Measurements from ENCODE around the gene ARRB1.
"Not testable (repeated sequence)": the region's sequence is repeated elsewhere in the genome, so short reads cannot be mapped to it uniquely, and the experiment has no call there.

Gene ARRB1

DNA sequence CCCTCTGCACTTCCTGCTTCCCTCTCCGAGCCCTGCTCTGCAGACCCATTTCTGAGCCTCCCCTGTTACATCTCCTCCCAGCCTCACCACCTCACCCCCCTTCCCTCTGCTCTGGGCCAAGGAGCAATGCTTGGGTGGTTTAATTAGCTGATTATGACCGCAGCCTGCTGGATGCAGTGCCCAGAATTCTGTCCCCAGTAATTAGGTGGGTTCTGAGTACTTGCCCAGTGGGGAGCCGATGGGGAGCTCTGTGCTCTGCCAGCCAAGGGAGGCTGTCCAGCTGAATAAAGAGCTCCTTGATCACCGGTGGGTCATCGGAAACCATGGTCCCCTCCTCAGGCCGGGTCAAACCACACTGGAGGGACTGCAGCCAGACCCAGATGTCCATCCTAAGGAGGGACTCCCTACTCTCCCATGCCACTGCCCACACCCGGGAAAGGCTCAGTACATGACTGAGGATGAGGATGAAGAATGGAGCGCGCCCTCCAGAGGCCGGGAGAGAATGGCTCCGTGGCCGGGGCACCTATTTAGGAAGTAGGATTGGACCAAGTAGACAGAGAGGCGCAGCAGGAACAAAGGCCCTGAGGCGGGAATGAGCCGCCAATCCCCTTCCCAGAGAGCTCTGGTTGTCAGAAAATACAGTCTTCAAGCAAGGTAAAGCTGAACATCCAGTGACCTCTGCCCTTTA is 9.1 kb downstream of the ARRB1 start:
- DNase-seq = peak; percentile 38

DNA sequence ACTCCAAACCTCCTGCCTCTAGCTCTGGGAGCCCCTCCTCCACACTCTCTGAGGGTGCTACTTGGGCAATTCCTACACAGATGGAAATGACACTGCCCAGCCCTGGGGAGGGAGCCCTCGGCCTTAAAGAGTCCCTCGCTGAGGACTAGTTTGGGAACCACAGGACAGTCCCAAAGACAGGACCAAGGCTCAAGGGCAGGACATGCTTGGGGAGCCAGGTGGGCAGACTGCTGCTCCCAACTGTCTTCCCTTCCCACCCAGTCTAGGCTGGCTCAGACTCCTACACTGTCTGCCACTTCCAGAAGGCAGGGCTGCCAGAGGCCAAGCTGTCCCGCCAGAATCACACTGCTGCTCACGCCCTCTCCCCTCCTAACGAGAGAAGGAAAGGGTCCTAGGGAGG is 9.8 kb downstream of the ARRB1 start:
- DNase-seq = no peak

DNA sequence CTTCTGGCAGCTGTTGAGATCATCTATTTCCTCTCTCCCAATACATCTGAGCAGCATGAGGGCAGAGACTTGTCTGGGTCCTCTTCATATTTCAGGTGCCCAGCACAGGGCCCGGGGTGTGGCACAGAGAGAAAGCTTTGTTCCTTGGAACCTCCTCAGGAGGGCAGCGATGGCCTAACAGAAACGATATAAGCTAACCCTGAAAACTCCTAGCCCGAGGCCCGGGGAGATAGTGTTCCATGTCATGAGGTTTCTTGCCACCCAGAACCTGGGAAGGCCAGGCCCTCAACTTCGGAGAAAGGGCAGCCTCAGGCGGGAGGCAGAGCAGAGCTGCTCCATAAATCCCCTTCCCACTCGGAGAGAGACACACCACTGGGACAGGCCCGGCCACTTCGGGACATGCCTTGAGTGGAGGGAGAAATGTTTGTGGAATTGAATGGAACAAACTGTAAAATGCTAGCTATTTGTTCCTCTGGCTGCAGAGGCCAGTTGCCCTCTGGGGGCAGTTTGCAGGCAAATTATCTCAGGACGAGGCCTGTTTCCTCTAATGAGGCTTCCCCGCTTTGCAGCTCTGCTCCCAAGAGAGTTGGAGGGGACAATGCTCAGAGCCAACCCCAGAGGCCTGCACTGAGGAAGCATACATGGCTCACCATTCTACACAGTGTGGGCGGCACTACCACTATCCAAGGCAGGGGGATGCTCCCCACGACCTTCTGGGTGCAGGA is 11.6 kb downstream of the ARRB1 start:
- no peak for DNase-seq

DNA sequence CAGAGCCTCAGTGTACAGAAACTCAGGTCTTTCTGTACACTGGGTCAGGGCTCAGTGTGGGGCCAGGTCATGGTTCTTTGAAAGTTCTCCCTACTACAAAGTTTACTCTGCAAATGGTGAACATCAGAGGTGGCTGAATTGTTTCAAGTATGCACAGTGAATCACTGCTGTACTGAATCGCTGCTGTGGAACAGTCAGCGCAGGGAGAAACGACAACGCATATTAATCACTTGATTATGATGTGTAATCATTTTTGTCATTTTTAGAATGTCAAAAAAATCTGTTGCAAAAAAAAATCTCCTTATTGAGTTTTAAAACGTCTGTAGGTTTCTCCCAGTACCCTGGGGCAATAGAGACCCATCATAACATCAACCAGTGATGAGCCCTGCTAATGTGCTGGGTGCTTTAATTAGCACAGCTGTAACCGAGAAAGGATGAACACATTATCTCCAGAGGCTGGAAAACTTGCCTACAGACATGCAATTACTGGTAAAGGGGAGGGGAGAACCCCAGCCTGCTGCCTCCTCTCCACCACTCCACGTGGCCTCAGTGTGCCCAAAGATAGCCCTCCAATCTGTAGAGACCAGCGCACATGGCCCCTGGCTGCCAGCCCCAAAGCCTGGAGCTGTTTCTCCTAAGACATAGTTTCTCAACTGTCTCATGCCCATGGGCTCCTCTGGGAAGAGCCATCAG is 12.8 kb downstream of the ARRB1 start:
- peak; percentile 45 for DNase-seq

DNA sequence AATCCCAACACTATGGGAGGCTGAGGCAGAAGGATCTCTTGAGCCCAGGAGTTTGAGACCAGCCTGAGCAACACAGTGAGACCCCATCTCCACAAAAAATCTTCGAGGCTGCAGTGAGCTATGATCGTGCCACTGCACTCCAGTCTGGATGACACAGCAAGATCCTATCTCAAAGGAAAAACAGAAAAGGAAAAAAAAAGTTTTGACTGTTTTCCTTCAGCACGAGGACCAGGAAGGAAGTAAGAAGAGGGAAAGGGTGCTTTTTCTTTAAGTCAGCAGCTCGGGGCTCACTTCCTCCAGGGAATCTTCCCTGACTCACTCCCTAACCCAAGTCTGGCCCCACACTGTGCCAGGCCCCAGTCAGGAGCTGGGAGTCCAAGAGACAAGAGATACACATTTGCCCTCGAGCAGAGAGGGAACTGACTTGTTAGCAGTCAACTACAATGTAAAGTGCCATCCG is 14.2 kb downstream of the ARRB1 start:
- DNase-seq = no peak

DNA sequence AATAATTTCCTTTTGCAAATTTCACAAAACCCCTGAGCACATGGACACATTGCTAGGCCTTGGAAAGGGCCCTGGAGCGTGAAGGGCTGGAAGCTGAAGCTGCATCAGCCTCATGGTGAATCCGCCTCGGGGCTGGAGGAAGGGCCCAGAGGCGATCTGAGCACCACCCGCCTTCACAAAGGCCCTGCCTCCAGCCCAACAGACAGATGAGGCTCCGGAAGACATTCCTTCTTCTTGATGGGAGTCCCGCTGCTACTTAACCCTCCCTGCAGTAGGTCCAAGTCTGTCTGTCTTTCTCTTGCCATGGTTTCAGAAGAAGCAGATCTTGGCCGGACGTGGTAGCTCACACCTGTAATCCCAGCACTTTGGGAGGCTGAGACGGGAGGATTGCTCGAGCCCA is 16.5 kb downstream of the ARRB1 start:
- DNase-seq = no peak

DNA sequence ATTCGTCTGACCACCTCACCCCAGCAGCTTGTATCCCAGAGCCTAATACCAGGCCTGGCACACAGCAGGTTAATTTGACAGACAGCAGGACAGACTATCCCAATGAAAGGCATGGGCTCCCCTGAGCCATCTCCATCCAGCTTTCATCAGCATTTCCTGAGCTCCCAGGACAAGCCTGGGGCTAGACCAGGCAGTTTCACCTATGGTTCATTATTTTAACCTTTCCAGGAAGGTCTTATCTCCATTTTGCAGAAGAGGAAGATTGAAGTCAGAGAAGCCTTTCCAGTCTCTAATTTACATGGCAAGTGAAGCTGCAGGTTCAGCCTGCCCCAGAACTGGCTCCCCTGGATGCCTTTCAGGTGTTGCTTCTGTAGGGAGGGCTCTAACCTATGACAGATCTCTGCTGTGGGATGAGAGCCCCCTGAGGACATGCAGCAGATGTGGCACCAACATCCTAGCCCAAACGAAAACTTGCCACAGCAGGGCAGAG is 17.0 kb downstream of the ARRB1 start:
- no peak for DNase-seq

DNA sequence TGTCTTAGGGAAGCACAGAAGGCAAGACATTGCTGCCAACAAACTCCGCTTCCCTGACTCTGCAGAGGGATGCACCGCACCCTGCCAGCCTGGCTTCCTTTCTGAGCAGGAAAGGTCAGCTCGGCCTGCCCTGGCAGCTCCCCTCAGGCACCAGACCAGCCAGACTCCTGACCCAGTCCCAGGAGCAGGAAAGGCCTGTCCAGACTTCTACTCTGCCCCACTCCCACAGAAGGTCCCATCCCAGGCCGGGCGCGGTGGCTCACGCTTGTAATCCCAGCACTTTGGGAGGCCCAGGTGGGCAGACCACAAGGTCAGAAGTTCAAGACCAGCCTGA is 17.7 kb downstream of the ARRB1 start:
- no peak for DNase-seq

DNA sequence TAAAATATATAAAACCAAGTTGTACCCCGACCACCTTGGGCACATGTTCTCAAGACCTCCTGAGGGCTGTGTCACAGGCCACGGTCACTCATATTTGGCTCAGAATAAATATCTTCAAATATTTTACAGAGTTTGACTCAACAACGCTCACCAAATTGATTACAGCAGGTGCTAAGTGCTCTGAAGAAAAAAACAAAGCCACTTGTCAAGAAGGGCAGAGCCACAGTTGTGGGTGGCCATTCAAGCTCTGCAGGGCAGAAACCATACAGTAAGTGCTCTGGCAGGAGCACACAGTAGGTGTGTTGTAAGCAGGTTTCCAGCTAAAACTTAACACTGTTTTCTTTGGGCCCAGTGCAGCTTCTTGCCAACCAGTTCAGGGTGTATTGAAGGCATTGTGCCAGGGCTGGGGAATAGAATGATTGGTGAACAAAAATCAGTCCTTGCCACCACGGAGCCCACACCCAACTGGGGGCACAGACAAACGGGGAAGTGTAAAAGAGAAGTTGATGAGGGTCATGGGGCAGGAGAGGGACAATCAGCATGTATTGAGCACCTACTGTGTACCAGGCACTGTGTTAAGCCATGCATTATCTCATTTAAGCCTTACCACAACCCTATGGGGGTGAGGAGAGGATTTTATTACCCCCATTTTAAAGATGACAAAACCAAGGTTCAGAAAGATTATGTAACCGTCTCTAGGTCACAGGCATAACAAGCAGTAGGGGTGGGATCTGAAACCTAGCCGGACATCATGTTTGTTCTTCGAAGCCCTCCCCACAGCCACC is 18.2 kb downstream of the ARRB1 start:
- no peak for DNase-seq

DNA sequence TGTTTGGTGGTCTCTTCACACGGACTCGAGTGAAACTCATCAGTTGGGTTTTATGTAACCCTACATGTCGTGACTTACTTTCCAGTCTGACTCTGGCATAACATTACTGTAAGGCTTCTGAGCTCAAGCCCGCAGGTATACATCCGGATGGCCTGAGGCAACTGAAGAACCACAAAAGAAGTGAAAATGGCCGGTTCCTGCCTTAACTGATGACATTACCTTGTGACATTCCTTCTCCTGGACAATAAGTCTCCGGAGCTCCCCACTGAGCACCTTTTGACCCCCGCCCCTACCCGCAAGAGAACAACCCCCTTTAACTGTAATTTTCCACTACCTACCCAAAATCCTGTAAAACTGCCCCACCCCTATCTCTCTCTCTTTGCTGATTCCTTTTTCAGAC is 19.7 kb downstream of the ARRB1 start:
- DNase-seq = not testable (repeated sequence)

DNA sequence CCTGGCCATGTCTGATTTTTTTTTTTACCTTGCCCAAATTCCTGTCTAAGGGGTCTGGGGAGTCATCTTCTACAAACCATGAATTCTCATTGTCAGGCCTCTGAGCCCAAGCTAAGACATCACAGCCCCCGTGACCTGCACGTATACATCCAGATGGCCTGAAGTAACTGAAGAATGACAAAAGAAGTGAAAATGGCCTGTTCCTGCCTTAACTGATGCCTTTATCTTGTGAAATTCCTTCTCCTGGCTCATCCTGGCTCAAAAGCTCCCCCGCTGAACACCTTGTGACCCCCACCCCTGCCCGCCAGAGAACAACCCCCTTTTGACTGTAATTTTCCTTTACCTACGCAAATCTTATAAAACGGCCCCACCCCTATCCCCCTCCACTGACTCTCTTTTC is 20.2 kb downstream of the ARRB1 start:
- not testable (repeated sequence) for DNase-seq

DNA sequence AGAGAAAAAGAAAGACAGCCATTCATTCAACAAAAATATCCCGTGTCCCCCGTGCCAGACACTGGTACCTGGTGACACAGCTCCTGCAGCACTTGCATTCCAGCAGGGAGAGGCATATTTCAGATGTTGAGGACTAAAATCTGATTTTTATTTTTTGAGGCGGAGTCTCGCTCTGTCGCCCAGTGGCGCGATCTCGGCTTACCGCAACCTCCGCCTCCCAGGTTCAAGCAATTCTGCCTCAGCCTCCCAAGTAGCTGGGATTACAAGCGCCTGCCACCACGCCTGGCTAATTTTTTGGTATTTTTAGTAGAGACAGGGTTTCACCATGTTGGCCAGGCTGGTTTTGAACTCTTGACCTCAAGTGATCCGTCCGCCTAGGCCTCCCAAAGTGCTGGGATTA is 20.6 kb downstream of the ARRB1 start:
- DNase-seq = not testable (repeated sequence)

DNA sequence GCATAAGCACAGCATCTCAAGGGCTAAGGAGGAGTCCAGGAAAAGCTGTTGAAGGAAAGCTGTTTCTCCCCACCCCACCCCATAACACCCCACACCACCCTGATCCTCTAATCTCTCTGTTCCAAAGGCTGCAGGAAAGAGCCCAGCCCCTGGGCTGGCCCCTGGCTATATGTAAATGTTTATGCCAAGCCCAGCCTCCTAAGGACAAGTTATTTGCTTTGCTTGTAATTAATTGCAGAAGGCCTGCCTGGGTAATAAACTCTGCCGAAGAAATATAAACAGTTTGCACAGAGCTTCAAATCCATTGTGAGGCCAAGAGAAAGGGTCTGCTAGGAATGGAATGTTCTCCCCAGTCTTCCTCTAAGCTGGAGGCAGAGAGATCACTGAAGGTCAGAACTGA is 21.2 kb downstream of the ARRB1 start:
- peak; percentile 39 for DNase-seq

DNA sequence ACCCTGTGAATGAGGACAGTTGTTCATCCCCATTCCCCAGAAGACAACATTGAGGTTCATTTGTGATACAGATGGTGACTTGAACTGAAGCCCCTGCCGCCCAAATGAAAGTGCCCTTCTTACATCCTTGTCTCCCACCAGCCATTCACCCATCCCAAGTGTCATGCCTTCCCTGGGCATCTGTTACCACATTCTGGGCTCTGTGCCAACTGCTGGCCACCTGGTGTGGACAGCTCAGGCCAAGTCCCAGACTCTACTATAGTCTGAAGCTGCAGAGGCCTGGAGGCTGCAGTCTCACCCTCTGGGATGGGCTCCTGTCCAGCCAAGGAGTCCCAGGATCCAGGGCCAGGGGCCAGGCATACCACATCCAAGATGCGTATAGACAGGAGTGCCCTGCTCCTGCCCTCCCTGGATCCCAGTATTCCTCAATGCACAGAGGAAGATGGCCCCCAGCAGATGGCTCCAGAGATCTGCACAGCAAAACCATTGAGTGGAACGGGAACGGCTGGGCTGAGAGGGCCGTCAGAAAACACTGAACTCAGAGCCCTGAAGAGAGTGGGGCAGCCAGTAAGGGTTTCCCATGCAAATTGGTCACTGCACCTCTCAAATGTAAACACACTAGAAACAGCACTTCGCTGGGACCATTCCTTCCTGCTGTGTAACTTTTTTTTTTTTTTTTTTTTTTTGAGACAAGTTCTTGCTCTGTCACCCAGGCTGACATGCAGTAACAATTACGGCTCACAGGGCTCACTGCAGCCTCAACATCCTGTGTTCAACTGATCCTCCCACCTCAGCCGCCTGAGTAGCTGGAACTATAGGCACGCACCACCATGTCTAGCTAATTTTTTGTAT is 22.8 kb downstream of the ARRB1 start:
- DNase-seq = peak; percentile 80

DNA sequence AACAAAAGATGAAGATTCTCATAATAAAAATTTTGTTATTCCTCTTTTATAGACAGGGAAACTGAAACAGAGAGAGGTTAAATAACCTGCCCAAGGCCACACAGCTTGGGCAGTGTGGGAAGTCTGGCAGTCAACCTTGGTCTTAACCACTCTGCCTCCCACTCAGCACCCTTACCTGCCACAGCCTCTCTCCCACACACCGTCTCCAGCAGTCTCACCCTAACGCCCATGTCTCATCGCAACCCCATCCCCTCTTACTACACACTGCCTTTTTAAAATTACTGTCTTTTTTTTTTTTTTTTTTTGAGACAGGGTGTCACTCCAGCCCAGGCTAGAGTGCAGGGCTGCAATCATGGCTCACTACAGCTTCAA is 25.0 kb downstream of the ARRB1 start:
- no peak for DNase-seq

DNA sequence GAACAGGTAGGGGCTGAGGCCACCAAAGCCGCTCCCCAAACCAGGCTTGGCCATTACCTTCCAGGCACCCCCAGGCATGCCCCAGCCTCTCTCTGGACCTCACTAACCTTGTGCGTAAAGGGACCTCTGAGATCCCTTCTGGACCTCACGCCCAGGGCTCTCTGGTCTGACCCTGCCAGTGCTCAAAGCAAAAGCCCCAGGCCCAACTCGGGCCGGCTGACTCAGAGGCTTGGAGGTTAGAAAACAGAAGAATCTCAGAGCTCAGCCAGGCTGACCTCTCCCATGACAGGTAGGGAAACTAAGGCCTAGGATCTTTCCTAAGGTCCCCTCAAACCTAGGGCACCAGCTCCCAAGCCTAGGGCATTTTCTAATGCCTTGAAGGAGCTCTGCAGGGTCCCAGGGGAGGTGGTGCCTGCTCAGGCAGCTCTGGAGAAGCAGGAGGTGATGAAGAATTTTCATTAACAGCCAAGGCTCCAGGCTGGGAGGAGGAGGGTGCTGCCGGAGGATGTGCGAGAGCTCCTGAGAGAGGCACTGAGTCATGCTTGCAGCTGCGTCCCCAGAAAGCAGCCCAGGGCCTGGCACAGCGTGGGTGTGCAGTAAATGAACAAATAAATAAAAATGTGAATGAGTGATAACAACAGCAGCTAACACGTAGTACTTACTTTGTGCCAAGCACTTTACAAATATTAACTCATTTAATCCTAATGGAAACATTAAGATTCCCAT is 25.6 kb downstream of the ARRB1 start:
- no peak for DNase-seq

DNA sequence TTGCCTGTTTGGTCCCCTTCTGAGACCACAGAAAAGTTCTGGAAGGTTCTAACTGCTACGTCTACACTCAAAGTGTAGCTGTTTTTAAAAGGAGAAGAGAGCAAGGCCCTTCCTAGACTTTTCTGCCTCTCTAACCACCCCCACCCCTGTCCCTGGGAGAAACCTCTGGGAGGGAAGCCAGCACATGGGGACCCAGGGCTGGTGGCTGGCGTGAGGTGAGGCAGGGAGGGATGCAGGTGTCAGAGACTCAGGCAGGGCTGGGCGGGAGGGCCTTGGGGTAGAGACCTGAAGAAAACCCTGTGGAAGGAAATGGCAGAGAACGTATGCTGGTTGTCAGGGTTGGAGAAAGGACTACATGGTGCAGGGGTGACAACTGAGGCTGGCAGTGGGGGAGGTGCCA is 26.7 kb downstream of the ARRB1 start:
- DNase-seq = no peak

DNA sequence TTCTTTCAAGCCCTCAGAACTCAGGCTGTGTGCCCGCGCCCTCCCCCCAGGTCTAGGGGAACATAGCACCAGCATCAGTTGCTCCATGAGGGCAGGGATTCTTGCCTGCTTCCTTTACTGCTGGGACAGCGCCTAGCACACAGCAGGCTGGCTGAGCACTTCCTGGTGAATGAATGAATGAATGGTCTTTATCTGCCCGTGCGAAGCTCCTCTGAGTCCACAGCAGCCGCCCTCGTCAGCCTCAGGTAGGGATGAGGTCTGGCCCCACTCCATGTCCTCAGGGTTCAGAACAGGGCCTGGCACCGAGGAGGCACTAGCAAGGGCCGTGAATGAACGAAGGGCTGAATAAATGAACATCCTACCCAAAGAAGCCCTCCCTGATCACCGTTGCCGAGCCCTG is 27.3 kb downstream of the ARRB1 start:
- no peak for DNase-seq

DNA sequence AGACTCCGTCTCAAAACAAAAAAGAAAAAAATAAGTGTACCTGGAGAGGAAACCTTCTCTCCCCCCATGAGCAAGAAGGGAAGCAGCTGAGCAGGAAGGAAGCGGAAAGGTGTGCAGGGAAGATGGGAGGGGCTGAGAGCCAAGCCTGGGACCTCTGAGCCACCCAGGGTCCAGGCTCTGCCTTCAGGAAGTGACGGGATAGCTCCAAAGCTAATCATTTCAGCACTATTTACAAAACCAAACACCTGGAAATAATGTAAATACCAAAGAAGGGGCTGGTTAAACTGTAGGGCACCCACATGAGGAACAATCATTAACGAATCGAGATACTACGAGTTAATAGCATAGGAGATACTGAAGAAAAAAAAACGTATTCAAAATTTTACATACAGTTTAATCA is 27.9 kb downstream of the ARRB1 start:
- peak; percentile 55 for DNase-seq

DNA sequence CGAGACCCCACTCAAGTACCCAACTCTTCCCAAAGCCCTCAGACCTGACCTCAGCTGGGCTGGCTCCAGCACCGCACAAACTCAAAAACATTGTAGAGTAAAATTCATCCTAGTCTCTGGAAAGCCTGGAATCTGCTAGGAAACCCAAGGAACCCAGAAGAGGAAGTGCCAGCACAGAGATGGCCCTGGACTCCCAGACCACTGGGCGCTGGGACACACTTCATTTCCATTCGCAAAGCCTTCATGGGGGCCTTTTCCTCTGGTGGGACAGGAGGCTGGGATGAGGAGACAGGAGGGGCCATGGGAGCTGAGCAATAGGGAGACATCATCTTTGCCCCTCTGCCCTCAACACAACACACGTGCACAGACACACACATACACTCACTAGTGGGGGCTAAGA is 30.8 kb downstream of the ARRB1 start:
- DNase-seq = no peak

DNA sequence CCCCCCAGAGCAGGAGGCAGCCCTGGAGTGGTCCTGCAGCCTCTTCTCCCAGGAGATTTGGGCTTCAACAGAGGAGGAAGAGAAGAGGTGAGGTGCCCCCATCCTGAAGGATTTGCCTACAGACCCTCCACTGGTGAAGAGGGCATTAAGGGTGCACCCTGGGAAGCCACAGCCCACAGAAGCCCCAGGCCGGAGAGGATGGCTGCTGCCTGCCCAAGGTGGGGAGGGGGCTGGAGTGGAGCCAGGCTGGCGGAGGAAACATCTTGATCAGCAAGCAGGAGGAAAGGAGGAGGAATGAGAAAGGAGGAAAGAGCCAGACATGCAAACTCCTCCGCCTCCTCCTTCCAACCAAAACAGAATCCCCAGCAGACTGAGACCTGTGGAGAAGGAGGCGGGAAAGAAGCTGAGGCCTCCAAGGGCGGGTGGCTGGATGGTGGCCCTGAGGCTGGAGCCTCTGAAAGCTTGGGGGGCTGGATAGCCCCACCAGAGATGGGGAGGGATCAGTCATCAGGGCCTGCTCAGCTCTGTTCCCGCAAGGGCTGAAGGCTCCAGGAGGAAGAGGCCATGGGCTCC is 31.3 kb downstream of the ARRB1 start:
- no peak for DNase-seq

Measured in NCI-H146 (cell line).